Stomach (tissue), 9 donors: ENCODE results near the gene KRT34. TPM values are rescaled to one million over a fixed set of nuclear protein-coding genes. Genes with fewer than 3 reads are reported as not detected.

Experiments
- DNase-seq, 2 donors: peaks; one replicate each; pipeline versions ENCODE4 v3.0.0 to v3.0.0-alpha.2; 2013 to 2019
- H3K27ac ChIP-seq, 5 donors: fragments of 200-600 bp in 4 of 5; sonication (generic) in 4 of 5; one replicate each; pipeline ENCODE4 v1.5.1; 2013 to 2019; ENCODE audit warnings: mild to moderate bottlenecking in 1 of 5, moderate library complexity in 1 of 5
- H3K27me3 ChIP-seq, 3 donors: fragments of 200-600 bp; sonication (generic); one replicate each; pipeline ENCODE4 v1.5.1; 2017 to 2019; ENCODE audit warnings: mixed run types in 1 of 3
- H3K36me3 ChIP-seq, 4 donors: fragments of 200-600 bp; sonication (generic); 1 replicate in 3 of 4; 2 replicates in 1 of 4; pipeline ENCODE4 v1.5.1; 2016 to 2019
- H3K4me1 ChIP-seq, 4 donors: fragments of 200-600 bp; sonication (generic); one replicate each; pipeline ENCODE4 v1.5.1; 2016 to 2019
- H3K4me3 ChIP-seq, 4 donors: fragments of 200-600 bp; sonication (generic) in 3 of 4; one replicate each; pipeline ENCODE4 v1.5.1; 2016 to 2019; ENCODE audit warnings: mild to moderate bottlenecking in 1 of 4
- H3K9me3 ChIP-seq, 4 donors: fragments of 200-600 bp; sonication (generic); one replicate each; pipeline ENCODE4 v1.5.1; 2016 to 2019
- CTCF ChIP-seq, 7 experiments: fragments of 450-650 bp in 4 of 7; fragments of 200-600 bp in 3 of 7; sonication (generic) in 3 of 7; IDR thresholded peaks; one replicate each; pipeline ENCODE4 v1.5.1; 2016 to 2019; ENCODE audit warnings: antibody characterized with exemption in 7 of 7, control low read depth in 2 of 7, mild to moderate bottlenecking in 1 of 7
- EP300 ChIP-seq: sonication (generic); formaldehyde crosslinking; IDR thresholded peaks from one replicate; pipeline ENCODE4 v1.6.1; 2017; ENCODE audit warnings: antibody characterized with exemption
- POLR2A ChIP-seq, 4 donors: fragments of 450-650 bp; IDR thresholded peaks; one replicate each; pipeline ENCODE4 v1.6.1; 2016; ENCODE audit warnings: antibody characterized with exemption in 4 of 4, control low read depth in 2 of 4, mild to moderate bottlenecking in 1 of 4, moderate library complexity in 1 of 4
- POLR2AphosphoS5 ChIP-seq, 3 donors: sonication (generic); formaldehyde crosslinking; IDR thresholded peaks; one replicate each; pipeline ENCODE4 v1.6.1; 2016; ENCODE audit warnings: antibody characterized with exemption in 3 of 3
- WGBS, 5 donors: extraction: QIAGEN DNeasy Blood & Tissue Kit in 3 of 5; methylation state at CpG; one replicate each; pipeline versions ENCODE4 v1.1.5 to v1.1.7; 2013 to 2018; 5-methylcytosine and 5-hydroxymethylcytosine counted together
- intact Hi-C: fragments of 100-400 bp; cut with DNase I; formaldehyde crosslinking; loops from one replicate; pipeline ENCODE4 v1.15.1; 2023; ENCODE audit warnings: low total_unique reads
- polyA plus RNA-seq, 3 donors: library from polyadenylated mRNA; stranded (reverse); fragments of 200-250 nt; gene quantifications; one replicate each; pipeline ENCODE4 v1.2.3, GENCODE V29; 2013
- total RNA-seq, 5 donors: library from RNA; depleted of rRNA; stranded (reverse); fragments of >200 nt; gene quantifications; one replicate each; pipeline versions ENCODE4 v1.1.0 to v1.2.3, GENCODE V29; 2014 to 2016
- donor health status: healthy with polysubstance abuse.
- donor health status: Bipolar disorder and iron deficiency.
- donor health status: healthy.

The KRT34 gene
- total and polyA plus RNA-seq, 8 donors = 0.20 TPM; not detected in 7

GRCh38 chr17:41421617-41422016 lies 39.5 kb upstream of the KRT34 start:
- WGBS, 5 donors = 66 to 89% (median 83%) methylated on average over 4 of the region's 4 CpGs
- Histone ChIP-seq H3K27me3 (no peaks in the 10 kb centered on the region), H3K9me3 (no peaks in the 10 kb centered on the region), H3K36me3 (no peaks in the 10 kb centered on the region), H3K4me1 (peaks cover 0 to 12% (median under 1%) of the 10 kb centered on the region in 4 donors), H3K27ac (no peak overlapping the region), H3K4me3 (no peak overlapping the region)
- intact Hi-C loops = no loop called here
- DNase-seq = no peak
- TF ChIP-seq POLR2AphosphoS5 (IDR thresholded peaks at IDR 0.05) = no peak
- no peak for TF ChIP-seq CTCF (IDR thresholded peaks at IDR 0.05)
- no peak for TF ChIP-seq POLR2A (IDR thresholded peaks at IDR 0.05)

- Histone ChIP-seq H3K27me3 (no peaks in the 10 kb centered on the region), H3K9me3 (no peaks in the 10 kb centered on the region), H3K4me1 (peaks cover 0 to 17% (median 3%) of the 10 kb centered on the region in 4 donors), H3K4me3 (no peak overlapping the region), H3K27ac (no peak overlapping the region), H3K36me3 (no peaks in the 10 kb centered on the region)
- 77 to 91% (median 80%) methylated on average over 9 of the region's 9 CpGs for WGBS, 5 donors
- no peak for DNase-seq
- intact Hi-C loops = no loop called here
- TF ChIP-seq EP300 (no peak), CTCF (IDR thresholded peaks at IDR 0.05) (no peak), POLR2AphosphoS5 (IDR thresholded peaks at IDR 0.05) (no peak), POLR2A (IDR thresholded peaks at IDR 0.05) (no peak)
Measured at GRCh38 chr17:41421116-41421515, 39.0 kb upstream of the KRT34 start.

- Histone ChIP-seq H3K9me3 (no peaks in the 10 kb centered on the region), H3K4me1 (peaks cover 0 to 20% (median 5%) of the 10 kb centered on the region in 4 donors), H3K27ac (no peak overlapping the region), H3K36me3 (no peaks in the 10 kb centered on the region), H3K27me3 (no peaks in the 10 kb centered on the region), H3K4me3 (no peak overlapping the region)
- 64 to 90% (median 88%) methylated on average over 4 of the region's 4 CpGs for WGBS, 5 donors
- TF ChIP-seq EP300 (no peak), CTCF (IDR thresholded peaks at IDR 0.05) (no peak), POLR2AphosphoS5 (IDR thresholded peaks at IDR 0.05) (no peak), POLR2A (IDR thresholded peaks at IDR 0.05) (no peak)
- no peak for DNase-seq
- intact Hi-C loops = no loop called here
Measured at GRCh38 chr17:41420134-41420533, 38.0 kb upstream of the KRT34 start.

GRCh38 chr17:41419716-41420115 lies 37.6 kb upstream of the KRT34 start:
- Histone ChIP-seq H3K4me1 (peaks cover 0 to 20% (median 5%) of the 10 kb centered on the region in 4 donors), H3K27me3 (no peaks in the 10 kb centered on the region), H3K27ac (no peak overlapping the region), H3K9me3 (no peaks in the 10 kb centered on the region), H3K4me3 (no peak overlapping the region), H3K36me3 (no peaks in the 10 kb centered on the region)
- intact Hi-C loops = no loop called here
- 87 to 97% (median 95%) methylated on average over 4 of the region's 4 CpGs for WGBS, 5 donors
- TF ChIP-seq CTCF (IDR thresholded peaks at IDR 0.05) (no peak), EP300 (no peak), POLR2AphosphoS5 (IDR thresholded peaks at IDR 0.05) (no peak), POLR2A (IDR thresholded peaks at IDR 0.05) (no peak)
- no peak for DNase-seq
